Lower lobe of right lung (tissue), 2 donors: ENCODE results near the gene ORC3. TPM values are rescaled to one million over a fixed set of nuclear protein-coding genes. Genes with fewer than 3 reads are reported as not detected.
A peak's percentile ranks its signal among the peaks of the same experiment; 100 is the strongest.
"Not testable (repeated sequence)": the region's sequence is repeated elsewhere in the genome, so short reads cannot be mapped to it uniquely, and the experiment has no call there.

Source experiments
- ATAC-seq, 2 donors: fragments of 200-7000 bp; cut with Tn5 transposase; one replicate each; pipeline ENCODE4 v1.9.1; 2020 to 2022; ENCODE audit warnings: mild to moderate bottlenecking in 2 of 2, moderate library complexity in 2 of 2
- DNase-seq: peaks from one replicate; pipeline ENCODE4 v3.0.0-alpha.2; 2020
- H3K27ac ChIP-seq: fragments of 200-600 bp; one replicate; pipeline ENCODE4 v1.8.0; 2022
- H3K27me3 ChIP-seq: fragments of 200-600 bp; one replicate; pipeline ENCODE4 v1.8.0; 2022; ENCODE audit warnings: low read depth
- H3K36me3 ChIP-seq: fragments of 200-600 bp; one replicate; pipeline ENCODE4 v1.8.0; 2022; ENCODE audit warnings: mild to moderate bottlenecking
- H3K4me1 ChIP-seq: fragments of 200-600 bp; one replicate; pipeline ENCODE4 v1.8.0; 2022
- H3K4me3 ChIP-seq: fragments of 200-600 bp; one replicate; pipeline ENCODE4 v1.8.0; 2022; ENCODE audit warnings: mild to moderate bottlenecking
- H3K9me3 ChIP-seq: fragments of 200-600 bp; one replicate; pipeline ENCODE4 v1.8.0; 2022
- intact Hi-C: fragments of 100-400 bp; cut with DNase I; formaldehyde crosslinking; loops from one replicate; pipeline ENCODE4 v1.11.0; 2022
- total RNA-seq: library from RNA; stranded (reverse); fragmentation: NEBNext Ultra II Directional; extraction: Animal tissue kit (Norgen Biotek cat#: 25700); gene quantifications from one replicate; pipeline ENCODE4 v1.2.1, GENCODE V29; 2021
- TF ChIP-seq, protein P1 (sequence below): fragments of 200-600 bp; IDR thresholded peaks from one replicate; pipeline ENCODE4 v1.8.0; 2022; ENCODE audit warnings: antibody characterized with exemption, mild to moderate bottlenecking
- donor health status: DM: no; HTN: yes; CAD: no; lungs with severe emphysema.

ORC3 gene
- total RNA-seq, 1 donor from 2014 or later, result 16.6 TPM

DNA sequence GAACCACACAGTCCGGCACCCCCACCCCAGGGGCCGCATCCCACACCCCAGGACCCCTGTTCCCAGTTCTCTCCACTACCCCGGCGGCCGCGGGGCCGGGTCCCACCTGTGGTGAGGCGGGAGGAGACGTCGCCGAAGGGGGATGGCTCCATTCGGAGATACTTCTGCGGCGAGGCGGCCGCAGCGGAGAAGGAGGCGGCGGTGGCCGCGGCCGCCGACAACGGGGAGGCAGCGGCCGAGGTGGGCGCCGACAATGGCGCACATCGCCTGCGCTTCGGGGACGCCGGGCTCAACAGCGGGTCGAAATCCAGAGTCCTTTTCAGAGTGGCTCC is 111.4 kb downstream of the ORC3 start:
- ATAC-seq (no peak), DNase-seq (peak; percentile 55)
- peaks cover 30% of the 10 kb centered on the region for H3K4me1 ChIP-seq
- intact Hi-C loops, result no loop called here
- H3K9me3 ChIP-seq, result no peaks in the 10 kb centered on the region
- TF ChIP-seq, protein P1, sequence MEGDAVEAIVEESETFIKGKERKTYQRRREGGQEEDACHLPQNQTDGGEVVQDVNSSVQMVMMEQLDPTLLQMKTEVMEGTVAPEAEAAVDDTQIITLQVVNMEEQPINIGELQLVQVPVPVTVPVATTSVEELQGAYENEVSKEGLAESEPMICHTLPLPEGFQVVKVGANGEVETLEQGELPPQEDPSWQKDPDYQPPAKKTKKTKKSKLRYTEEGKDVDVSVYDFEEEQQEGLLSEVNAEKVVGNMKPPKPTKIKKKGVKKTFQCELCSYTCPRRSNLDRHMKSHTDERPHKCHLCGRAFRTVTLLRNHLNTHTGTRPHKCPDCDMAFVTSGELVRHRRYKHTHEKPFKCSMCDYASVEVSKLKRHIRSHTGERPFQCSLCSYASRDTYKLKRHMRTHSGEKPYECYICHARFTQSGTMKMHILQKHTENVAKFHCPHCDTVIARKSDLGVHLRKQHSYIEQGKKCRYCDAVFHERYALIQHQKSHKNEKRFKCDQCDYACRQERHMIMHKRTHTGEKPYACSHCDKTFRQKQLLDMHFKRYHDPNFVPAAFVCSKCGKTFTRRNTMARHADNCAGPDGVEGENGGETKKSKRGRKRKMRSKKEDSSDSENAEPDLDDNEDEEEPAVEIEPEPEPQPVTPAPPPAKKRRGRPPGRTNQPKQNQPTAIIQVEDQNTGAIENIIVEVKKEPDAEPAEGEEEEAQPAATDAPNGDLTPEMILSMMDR, result no peak
- H3K4me3 ChIP-seq, result peak overlapping the region; percentile 78
- no peaks in the 10 kb centered on the region for H3K36me3 ChIP-seq
- H3K27ac ChIP-seq, result peak overlapping the region; percentile 97
- no peaks in the 10 kb centered on the region for H3K27me3 ChIP-seq

DNA sequence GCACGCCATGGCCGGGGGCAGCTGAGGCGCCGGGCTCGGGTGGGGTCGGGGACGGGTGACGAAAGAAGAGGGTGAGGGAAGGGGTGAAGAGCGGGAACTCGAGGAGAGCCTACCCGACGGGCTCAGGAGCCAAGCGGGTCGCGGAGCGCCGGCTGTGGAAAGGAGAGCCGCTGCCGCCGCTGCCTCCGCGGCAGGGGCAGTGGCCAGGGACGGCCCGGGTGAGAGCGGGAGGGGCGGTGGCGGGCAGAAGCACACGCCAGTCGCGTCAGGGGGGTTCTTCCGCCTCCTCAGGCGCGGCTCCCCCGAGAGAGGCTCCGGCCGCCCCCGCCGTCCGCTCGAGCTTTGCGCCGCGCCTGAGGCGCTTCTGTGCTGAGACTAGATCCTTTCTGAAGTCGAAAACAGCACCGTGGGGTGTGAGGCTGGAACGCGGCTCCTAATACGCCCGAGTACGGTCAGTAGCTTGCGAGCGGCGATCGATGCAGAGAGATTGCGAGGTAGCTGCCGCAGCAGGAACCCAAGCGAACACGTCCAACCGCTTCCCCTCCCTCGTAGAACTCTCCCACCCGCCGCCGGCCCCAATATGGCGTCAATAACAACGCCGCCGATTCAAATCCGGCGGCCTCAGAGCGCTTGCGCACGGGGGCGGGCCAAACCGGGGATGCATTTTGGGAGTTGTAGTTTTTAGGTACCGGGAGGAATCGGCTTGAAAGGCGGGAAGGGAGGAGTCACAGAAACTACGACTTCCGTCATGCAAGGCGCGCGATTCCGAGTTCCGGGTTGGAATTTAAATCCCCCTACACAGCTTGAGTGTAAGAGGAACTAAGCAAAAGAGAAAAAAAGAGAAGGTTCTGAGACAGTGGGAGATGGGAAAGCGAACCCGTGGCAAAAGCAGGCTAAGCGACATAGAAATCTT is 112.0 kb downstream of the ORC3 start, which contains the start of gene AKIRIN2:
TSS of gene AKIRIN2 (minus strand) at position 558 of the 913 bp plus-strand sequence. CDS start at position 9, 549 bp downstream.
- peak; percentile 95 to 97 for ATAC-seq
- no peaks in the 10 kb centered on the region for H3K36me3 ChIP-seq
- TF ChIP-seq, protein P1, result no peak
- H3K4me3 ChIP-seq, result peak within 1 kb of the TSS; percentile 78
- H3K4me1 ChIP-seq, result peaks cover 23% of the 10 kb centered on the region
- peak; percentile 96 for DNase-seq
- H3K9me3 ChIP-seq, result no peaks in the 10 kb centered on the region
- H3K27ac ChIP-seq, result peak within 1 kb of the TSS; percentile 97
- H3K27me3 ChIP-seq, result no peaks in the 10 kb centered on the region
- intact Hi-C loops, result no loop called here

DNA sequence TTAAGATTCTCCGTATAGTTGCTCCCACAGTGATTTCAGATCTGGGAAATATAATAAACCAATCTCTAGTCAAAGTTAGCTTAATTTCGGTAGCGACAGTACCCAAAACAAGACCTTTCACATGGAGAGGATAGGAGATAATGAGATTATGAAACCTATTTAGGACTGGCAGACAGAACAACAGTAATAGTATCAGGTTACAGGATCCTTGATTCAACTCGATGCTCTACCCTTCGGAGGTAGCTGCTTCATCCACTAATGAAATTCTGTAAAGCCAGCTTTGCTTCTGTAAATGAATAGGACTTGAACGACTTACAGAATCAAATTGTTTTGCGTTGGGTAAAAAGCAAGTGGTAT is 112.6 kb downstream of the ORC3 start:
- H3K27me3 ChIP-seq, result no peaks in the 10 kb centered on the region
- no peaks in the 10 kb centered on the region for H3K36me3 ChIP-seq
- peak overlapping the region; percentile 78 for H3K4me3 ChIP-seq
- H3K9me3 ChIP-seq, result no peaks in the 10 kb centered on the region
- peak overlapping the region; percentile 97 for H3K27ac ChIP-seq
- TF ChIP-seq, protein P1, result no peak
- peaks cover 17% of the 10 kb centered on the region for H3K4me1 ChIP-seq
- intact Hi-C loops, result no loop called here
- DNase-seq, result no peak
- peak in 1 of 2 donors; percentile 1 for ATAC-seq

DNA sequence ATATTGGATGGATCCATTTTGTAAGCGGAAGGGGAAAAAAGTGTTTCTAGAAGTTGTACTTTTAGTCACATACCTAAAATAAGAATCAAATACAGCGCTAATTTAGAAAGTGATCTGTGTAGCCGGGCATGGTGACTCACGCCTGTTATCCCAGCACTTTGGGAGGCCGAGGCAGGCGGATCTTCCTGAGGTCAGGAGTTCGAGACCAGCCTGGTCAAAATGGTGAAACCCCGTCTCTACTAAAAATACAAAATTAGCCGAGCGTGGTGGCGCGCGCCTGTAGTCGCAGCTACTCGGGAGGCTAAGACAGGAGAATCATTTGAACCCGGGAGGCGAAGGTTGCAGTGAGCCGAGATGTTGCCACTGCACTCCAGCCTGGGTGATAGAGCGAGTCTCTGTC is 113.1 kb downstream of the ORC3 start:
- not testable (repeated sequence) for ATAC-seq, DNase-seq

DNA sequence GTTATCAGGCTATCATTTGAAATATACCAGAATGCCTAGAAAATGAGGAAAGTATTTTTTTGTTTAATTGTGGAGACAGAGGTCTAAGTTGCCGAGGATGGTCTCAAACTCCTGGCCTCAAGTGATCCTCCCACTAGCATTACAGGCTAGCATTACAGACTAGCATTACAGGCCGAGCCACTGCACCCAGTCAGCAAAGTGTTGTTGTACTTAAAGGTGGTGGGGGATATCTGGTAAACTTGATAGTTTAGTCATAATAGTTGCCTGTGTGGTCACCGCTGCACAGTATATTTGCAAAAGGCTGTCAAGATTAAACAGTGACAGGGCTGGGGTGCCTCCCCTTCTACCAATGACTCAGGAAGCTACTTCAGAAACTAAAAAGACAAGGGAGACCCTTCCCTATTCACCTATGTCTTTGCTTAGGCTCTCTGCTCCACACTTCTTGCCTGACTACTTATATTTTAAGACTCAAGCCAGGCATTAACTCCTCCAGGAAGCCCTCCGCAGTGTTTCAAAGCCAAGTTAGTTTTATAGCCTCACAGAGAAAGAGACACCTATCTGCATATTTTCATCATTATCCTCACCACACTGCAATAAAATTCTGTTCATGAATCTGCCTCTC is 115.2 kb downstream of the ORC3 start:
- DNase-seq, result no peak
- H3K36me3 ChIP-seq, result no peaks in the 10 kb centered on the region

More for the DNA sequence above, 113.1 kb downstream of the ORC3 start:
- peak overlapping the region; percentile 78 for H3K4me3 ChIP-seq
- H3K27me3 ChIP-seq, intact Hi-C loops, H3K9me3 ChIP-seq, H3K36me3 ChIP-seq: not testable (repeated sequence)
- peaks cover 12% of the 10 kb centered on the region for H3K4me1 ChIP-seq
- H3K27ac ChIP-seq, result peak overlapping the region; percentile 97

More for the DNA sequence above, 115.2 kb downstream of the ORC3 start:
- Histone ChIP-seq H3K4me3 (no peak overlapping the region), H3K9me3 (no peaks in the 10 kb centered on the region), H3K27me3 (no peaks in the 10 kb centered on the region), H3K4me1 (peaks cover 7% of the 10 kb centered on the region), H3K27ac (no peak overlapping the region)
- intact Hi-C loops, result no loop called here
- TF ChIP-seq, protein P1, result no peak
- no peak for ATAC-seq
